WERI-Rb-1 (cell line): ENCODE measurements around the gene TNFRSF14.

Experiments used
- DNase-seq: peaks from one replicate; pipeline ENCODE4 v3.0.0-alpha.2; 2020
- H3K27ac ChIP-seq: fragments of 250-450 bp; sonication (Bioruptor Pico); 2 replicates; pipeline ENCODE4 v1.5.1; 2020; ENCODE audit warnings: mild to moderate bottlenecking, moderate library complexity
- H3K27me3 ChIP-seq: fragments of 250-450 bp; sonication (Bioruptor Pico); 2 replicates; pipeline ENCODE4 v1.5.1; 2021; ENCODE audit warnings: mild to moderate bottlenecking, low read depth, moderate library complexity; ENCODE audit not compliant: insufficient read depth, severe bottlenecking
- H3K36me3 ChIP-seq: fragments of 250-450 bp; sonication (Bioruptor Pico); 2 replicates; pipeline ENCODE4 v1.5.1; 2020; ENCODE audit warnings: mild to moderate bottlenecking, moderate library complexity
- H3K4me3 ChIP-seq: 2 replicates; pipeline ENCODE4 v1.5.1; 2011; ENCODE audit warnings: low read depth, mild to moderate bottlenecking, control low read depth, low read length
- H3K9me3 ChIP-seq: fragments of 250-450 bp; sonication (Bioruptor Pico); 2 replicates; pipeline ENCODE4 v1.5.1; 2021; ENCODE audit warnings: mild to moderate bottlenecking, moderate library complexity; ENCODE audit not compliant: severe bottlenecking
- TF ChIP-seq, protein P1 (sequence below): IDR thresholded peaks from 2 replicates; pipeline ENCODE4 v1.5.1; 2011; ENCODE audit warnings: low read depth, mild to moderate bottlenecking, control low read depth, inconsistent platforms, low read length

TNFRSF14 gene

DNA sequence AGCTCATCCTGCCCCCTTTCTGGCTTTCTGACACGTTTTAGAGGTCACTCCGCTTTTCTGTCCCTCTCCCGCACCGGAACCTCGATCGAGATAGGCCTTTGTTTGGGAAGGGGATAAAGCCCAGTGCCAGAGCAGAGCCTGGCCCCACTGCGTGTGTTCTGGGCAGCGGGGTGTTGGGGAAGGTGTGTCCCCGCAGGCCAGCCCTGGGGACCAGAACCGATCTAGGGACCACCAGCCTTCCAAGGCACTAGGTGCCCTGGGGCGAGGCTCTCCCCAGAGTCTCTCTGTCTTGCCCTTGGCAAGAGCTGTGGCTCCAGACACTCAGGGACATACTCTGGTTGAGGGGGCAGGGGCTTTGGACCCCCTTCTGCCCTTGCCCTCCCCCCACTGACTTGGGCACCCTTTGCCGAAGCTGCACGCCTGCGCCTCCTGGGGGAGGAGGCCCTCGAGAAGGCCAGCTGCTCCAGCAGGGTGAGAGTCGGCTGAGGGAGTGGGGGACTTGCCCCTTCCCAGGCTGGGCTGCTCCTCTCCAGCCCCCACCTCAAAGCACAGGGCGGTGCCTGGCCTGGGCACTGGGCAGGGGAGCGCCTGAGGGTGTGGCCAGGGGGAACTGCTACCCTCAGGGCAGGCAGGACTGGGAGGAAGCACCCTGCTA lies 46.8 kb downstream of the TNFRSF14 start:
- no peak overlapping the region for H3K4me3 ChIP-seq
- H3K9me3 ChIP-seq = peaks cover 16% of the 10 kb centered on the region
- peaks cover 64% of the 10 kb centered on the region for H3K27me3 ChIP-seq
- TF ChIP-seq, protein P1, sequence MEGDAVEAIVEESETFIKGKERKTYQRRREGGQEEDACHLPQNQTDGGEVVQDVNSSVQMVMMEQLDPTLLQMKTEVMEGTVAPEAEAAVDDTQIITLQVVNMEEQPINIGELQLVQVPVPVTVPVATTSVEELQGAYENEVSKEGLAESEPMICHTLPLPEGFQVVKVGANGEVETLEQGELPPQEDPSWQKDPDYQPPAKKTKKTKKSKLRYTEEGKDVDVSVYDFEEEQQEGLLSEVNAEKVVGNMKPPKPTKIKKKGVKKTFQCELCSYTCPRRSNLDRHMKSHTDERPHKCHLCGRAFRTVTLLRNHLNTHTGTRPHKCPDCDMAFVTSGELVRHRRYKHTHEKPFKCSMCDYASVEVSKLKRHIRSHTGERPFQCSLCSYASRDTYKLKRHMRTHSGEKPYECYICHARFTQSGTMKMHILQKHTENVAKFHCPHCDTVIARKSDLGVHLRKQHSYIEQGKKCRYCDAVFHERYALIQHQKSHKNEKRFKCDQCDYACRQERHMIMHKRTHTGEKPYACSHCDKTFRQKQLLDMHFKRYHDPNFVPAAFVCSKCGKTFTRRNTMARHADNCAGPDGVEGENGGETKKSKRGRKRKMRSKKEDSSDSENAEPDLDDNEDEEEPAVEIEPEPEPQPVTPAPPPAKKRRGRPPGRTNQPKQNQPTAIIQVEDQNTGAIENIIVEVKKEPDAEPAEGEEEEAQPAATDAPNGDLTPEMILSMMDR = no peak
- H3K27ac ChIP-seq = no peak overlapping the region
- DNase-seq = no peak
- no peaks in the 10 kb centered on the region for H3K36me3 ChIP-seq

DNA sequence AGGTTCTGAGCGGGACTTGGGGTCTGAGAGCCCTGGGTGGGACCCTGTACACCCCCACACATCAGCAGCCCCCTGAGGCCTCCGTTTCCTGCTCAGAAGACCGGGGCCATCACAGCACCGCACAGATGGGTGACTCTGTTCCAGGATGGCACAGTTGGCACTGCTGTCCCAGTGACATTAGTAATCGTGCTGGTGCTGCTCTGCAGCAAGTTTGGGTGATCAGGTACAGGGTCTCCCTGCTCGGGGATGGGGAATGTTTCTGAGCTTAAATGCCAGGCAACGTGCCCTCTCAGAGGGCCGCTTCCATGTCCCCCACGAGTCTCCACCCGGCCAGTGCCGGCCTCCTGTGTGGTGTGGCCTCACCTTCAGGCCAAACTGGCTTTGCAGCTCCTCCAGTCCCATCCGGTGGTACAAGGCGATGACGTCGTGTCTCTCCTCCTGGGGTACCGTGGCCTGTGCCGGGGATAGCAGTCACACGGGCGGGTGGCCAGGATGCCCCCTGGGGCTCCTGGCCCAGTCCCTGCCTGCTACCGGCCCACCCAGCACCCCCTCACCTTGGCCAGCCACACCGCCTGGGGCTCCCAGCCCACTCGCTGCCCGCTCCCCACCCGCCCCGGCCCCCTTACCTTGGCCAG lies 47.5 kb downstream of the TNFRSF14 start:
- H3K27ac ChIP-seq = no peak overlapping the region
- no peak for DNase-seq
- peaks cover 57% of the 10 kb centered on the region for H3K27me3 ChIP-seq
- TF ChIP-seq, protein P1 = no peak
- H3K4me3 ChIP-seq = no peak overlapping the region
- H3K9me3 ChIP-seq = peaks cover 9% of the 10 kb centered on the region
- H3K36me3 ChIP-seq = no peaks in the 10 kb centered on the region

DNA sequence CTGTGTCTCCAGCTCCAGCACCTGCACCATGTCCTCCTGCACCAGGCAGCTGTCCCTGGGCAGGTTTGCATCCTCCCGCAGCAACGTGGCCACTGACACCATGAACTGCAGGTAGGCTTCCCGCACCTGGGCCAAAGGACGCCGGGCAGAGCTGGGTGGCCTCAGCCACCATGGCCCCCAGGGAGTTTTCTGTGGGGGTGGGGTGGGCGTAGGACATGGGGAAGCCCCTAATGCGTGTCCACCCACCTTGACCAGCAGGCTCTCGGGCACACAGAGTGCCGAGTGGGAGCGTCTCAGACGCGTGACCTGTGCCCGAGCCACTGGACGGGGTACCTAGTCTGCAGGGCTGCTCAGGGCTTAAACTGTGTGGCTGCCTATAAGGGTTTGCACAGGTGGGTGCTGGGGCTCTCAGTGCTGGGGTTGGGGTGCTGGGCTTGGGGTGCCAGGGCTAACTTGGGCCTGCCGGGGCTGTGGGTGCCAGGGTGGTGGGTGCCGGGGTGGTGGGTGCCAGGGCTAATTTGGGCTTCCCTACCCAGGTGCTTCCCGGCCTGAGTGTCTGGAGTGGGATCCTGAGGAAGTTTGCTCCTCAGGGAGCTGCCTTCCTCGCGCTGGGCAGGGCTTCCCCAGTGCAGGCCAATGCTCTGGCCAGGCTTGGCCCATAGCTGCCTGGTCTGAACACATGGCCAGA lies 48.1 kb downstream of the TNFRSF14 start:
- no peak overlapping the region for H3K27ac ChIP-seq
- H3K36me3 ChIP-seq = no peaks in the 10 kb centered on the region
- H3K9me3 ChIP-seq = peaks cover 7% of the 10 kb centered on the region
- no peak overlapping the region for H3K4me3 ChIP-seq
- peaks cover 50% of the 10 kb centered on the region for H3K27me3 ChIP-seq
- TF ChIP-seq, protein P1 = no peak
- no peak for DNase-seq

DNA sequence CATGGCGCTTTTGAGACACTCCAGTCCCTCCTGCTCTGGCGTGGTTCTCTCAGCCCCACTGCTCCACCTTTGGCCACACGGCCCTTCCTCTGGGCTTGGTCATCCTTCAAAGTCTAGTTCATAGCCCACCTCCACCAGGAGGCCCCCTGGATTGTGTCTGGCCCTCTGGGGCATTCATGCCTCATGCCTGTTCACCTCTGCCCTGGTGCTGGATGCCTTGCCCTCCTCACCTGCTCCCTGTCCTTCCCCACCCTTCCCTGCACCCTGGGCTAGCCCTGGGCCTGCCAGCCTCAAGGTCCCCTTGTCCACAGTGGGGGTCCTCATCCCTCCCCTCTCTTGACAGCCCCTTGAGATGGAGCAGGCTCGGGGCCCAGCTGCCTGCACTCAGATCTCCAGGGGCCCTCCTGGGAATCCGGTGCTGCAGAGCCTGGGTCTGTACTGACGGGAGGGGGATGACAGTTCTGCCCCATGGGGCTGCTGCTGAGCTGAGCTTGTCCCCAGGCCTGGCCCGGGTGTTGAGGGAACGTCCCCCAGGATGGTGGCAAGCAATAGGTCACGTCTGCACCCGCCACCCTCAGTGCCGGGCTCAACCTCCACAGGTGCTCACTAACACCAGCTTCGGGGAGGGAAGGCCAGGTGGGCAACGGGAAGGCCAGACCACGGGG lies 48.8 kb downstream of the TNFRSF14 start:
- H3K4me3 ChIP-seq = no peak overlapping the region
- no peak for DNase-seq
- H3K27me3 ChIP-seq = peaks cover 49% of the 10 kb centered on the region
- TF ChIP-seq, protein P1 = no peak
- H3K36me3 ChIP-seq = no peaks in the 10 kb centered on the region
- no peak overlapping the region for H3K27ac ChIP-seq
- H3K9me3 ChIP-seq = peaks cover 7% of the 10 kb centered on the region

DNA sequence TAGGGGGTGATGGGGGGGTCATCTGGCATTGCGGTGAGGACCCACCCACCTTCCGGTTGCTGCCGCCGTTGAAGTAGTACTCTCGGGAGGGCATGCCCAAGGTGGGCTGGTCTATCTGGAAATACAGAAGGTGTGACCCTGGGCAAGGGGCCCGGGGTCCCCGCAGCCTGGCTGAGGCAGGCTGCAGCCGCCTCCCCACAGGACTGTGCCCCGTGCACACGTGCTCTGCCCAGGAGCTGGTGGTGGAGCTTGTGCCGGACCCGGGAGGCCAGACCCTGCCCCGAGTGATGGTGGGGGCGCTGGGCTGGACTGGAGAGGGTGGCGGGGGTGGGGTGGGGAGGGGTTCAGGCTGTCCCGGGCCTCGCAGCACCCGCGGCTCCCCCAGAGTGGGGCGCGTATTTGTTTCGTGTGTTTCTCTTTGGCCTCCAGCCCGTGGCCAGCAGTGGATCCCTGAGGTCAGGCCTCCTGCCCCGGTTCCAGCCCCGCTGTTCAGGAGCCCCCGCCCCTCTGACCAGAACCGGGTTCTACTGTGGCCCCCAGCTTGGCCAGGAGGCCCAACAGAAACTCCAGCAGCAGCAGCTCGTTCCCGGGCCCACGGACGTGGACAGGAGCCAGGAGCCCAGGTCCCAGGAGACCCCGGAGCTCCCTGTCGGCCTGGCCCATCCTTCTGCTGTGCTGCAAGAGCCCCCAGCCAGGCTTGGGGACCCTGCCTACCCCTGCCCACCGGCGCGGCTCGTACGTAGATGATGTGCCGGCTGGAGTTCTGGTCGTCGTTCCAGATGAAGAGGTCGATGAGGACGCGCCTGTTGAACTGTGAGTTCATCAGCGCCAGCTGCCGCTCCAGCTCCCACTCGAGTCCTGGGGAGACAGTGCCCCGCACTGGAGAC lies 49.6 kb downstream of the TNFRSF14 start:
- Histone ChIP-seq H3K36me3 (no peaks in the 10 kb centered on the region), H3K27ac (no peak overlapping the region), H3K27me3 (peaks cover 52% of the 10 kb centered on the region), H3K4me3 (no peak overlapping the region), H3K9me3 (peaks cover 6% of the 10 kb centered on the region)
- no peak for DNase-seq
- TF ChIP-seq, protein P1 = no peak
